Stimulated activated CD4-positive, alpha-beta T cell treated with anti-CD3 and anti-CD28 coated beads, Interleukin-1b, Interleukin-23, amount 100 ng/mL, for 4 hours (primary cell): ENCODE results near the gene WLS.

ENCODE experiments used
- DNase-seq, 2 donors: peaks; one replicate each; pipeline ENCODE4 v3.0.0-alpha.2; 2020; ENCODE audit warnings: low read depth in 2 of 2

WLS gene

GRCh38 chr1:68085752-68086151 is 146.6 kb downstream of the WLS start:
- DNase-seq: no peak

DNA sequence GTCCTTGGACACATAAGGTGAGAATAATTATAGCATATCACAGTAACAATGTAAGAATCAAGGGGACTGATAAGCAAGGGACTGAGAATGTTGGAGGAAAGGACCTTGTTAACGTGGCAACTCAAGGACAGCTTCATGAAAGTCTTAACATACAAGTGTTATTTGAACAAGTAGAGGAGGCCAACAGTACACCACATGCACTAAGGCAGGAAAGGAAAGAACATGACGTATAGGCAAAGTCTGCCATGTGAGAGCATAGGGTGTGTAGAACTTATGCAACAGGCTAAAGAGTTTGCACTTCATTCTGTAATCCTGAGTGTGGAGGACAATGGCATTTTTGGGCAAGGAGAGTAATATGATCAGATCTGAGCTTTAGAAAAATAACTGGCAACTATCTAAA is 148.6 kb downstream of the WLS start:
- no peak for DNase-seq

- DNase-seq: no peak
Measured at GRCh38 chr1:68081775-68082283, 150.5 kb downstream of the WLS start.

DNA sequence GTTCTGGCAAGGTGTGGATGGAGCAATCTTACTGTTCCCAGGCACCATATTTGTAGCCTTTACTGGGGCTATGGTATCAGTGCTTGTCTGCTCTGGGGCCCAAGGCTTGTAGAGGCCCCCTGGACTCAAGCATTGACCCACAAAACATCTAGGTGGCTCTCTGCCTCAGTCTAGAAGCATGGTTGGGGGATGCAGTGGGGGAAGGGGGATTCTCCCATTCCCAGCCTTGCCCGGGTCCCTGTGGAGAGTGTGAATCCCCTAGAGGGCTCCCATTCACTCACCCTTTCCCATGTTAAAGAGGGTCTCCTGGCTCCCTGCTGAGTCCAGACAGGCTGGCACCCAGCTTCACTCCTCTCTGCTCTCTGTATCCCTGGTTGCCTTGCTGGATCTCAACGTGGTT is 153.7 kb downstream of the WLS start:
- no peak for DNase-seq
